ENCODE results near the gene ABHD16A. TPM values are rescaled to one million over a fixed set of nuclear protein-coding genes. Genes with fewer than 3 reads are reported as not detected.

ABHD16A gene
- total RNA-seq, 2 experiments from 2014 or later: 28.6 to 32.7 TPM

GRCh38 chr6:31700740-31701401, 2.3 kb downstream of the ABHD16A start:
- peaks cover 20% of the 10 kb centered on the region for H3K4me1 ChIP-seq (ENCODE audit: insufficient read depth, low read length, poor library complexity, severe bottlenecking)
- no TSS peak for BruUV-seq (replicated peaks)
- H3K79me2 ChIP-seq (ENCODE audit: insufficient read depth, low read depth, low read length): peaks cover 14% of the 10 kb centered on the region; the same call in 1 of the 2 replicates
- CTCF ChIA-PET (ENCODE audit: unreplicated experiment): no interaction called here
- H3K9me3 ChIP-seq (ENCODE audit: low read length): no peaks in the 10 kb centered on the region
- intact Hi-C loops (cut with micrococcal nuclease; ENCODE audit: unreplicated experiment): loop anchor here (10.0 kb wide), 1 partner anchor 254 kb away; the partner anchor contains the start of genes NELFE and SKIC2
- no peak overlapping the region for H2AFZ ChIP-seq (ENCODE audit: low read length)
- no peak overlapping the region for H3K4me3 ChIP-seq (ENCODE audit: low read depth, low read length, poor library complexity, severe bottlenecking)
- H3K4me2 ChIP-seq (ENCODE audit: low read length): peak overlapping the region; percentile 98
- no peak for DNase-seq (ENCODE audit: low spot score)
- H3K36me3 ChIP-seq (ENCODE audit: insufficient read depth, low read length): peaks cover 27% of the 10 kb centered on the region
- H3K27ac ChIP-seq (ENCODE audit: low read depth, low read length, poor library complexity, severe bottlenecking): no peak overlapping the region
- POLR2A ChIA-PET: interaction anchor here (1.2 kb wide), 1 partner anchor 86 kb away, joined by 3 read pairs; no protein-coding TSS in a partner anchor
- no peaks in the 10 kb centered on the region for H4K20me1 ChIP-seq (ENCODE audit: insufficient read depth, low read length)
- TF ChIP-seq EZH2phosphoT487 (IDR thresholded peaks at IDR 0.05; ENCODE audit: borderline replicate concordance, low read depth, low read length) (no peak), CTCF (conservative IDR thresholded peaks at IDR 0.05; ENCODE audit: low read length) (no peak)
- H3K9me2 ChIP-seq (ENCODE audit: insufficient read depth, low read length): no peaks in the 10 kb centered on the region

- peaks cover 11% of the 10 kb centered on the region; the same call in 1 of the 2 replicates for H3K79me2 ChIP-seq (ENCODE audit: insufficient read depth, low read depth, low read length)
- no peak overlapping the region for H3K4me2 ChIP-seq (ENCODE audit: low read length)
- no peak overlapping the region for H3K27ac ChIP-seq (ENCODE audit: low read depth, low read length, poor library complexity, severe bottlenecking)
- H3K9me3 ChIP-seq (ENCODE audit: low read length): no peaks in the 10 kb centered on the region
- peaks cover 15% of the 10 kb centered on the region for H3K4me1 ChIP-seq (ENCODE audit: insufficient read depth, low read length, poor library complexity, severe bottlenecking)
- no peak overlapping the region for H2AFZ ChIP-seq (ENCODE audit: low read length)
- H3K36me3 ChIP-seq (ENCODE audit: insufficient read depth, low read length): peaks cover 51% of the 10 kb centered on the region
- no TSS peak for BruUV-seq (replicated peaks)
- POLR2A ChIA-PET: no interaction called here
- no peaks in the 10 kb centered on the region for H4K20me1 ChIP-seq (ENCODE audit: insufficient read depth, low read length)
- no peak for TF ChIP-seq EZH2phosphoT487 (IDR thresholded peaks at IDR 0.05; ENCODE audit: borderline replicate concordance, low read depth, low read length)
- no peak for TF ChIP-seq CTCF (conservative IDR thresholded peaks at IDR 0.05; ENCODE audit: low read length)
- CTCF ChIA-PET (ENCODE audit: unreplicated experiment): no interaction called here
- H3K9me2 ChIP-seq (ENCODE audit: insufficient read depth, low read length): no peaks in the 10 kb centered on the region
- intact Hi-C loops (cut with micrococcal nuclease; ENCODE audit: unreplicated experiment): no loop called here
- no peak overlapping the region for H3K4me3 ChIP-seq (ENCODE audit: low read depth, low read length, poor library complexity, severe bottlenecking)
- DNase-seq (ENCODE audit: low spot score): no peak
These were observed 5.6 kb downstream of the ABHD16A start for GRCh38 chr6:31697555-31697954.

GRCh38 chr6:31693535-31693934, 9.6 kb downstream of the ABHD16A start:
- no peaks in the 10 kb centered on the region for H3K79me2 ChIP-seq (ENCODE audit: insufficient read depth, low read depth, low read length)
- no peaks in the 10 kb centered on the region for H3K9me2 ChIP-seq (ENCODE audit: insufficient read depth, low read length)
- DNase-seq (ENCODE audit: low spot score): no peak
- H2AFZ ChIP-seq (ENCODE audit: low read length): no peak overlapping the region
- no peaks in the 10 kb centered on the region for H3K9me3 ChIP-seq (ENCODE audit: low read length)
- no peak overlapping the region for H3K27ac ChIP-seq (ENCODE audit: low read depth, low read length, poor library complexity, severe bottlenecking)
- POLR2A ChIA-PET: interaction anchor here (0.6 kb wide), 1 partner anchor 21 kb away, joined by 3 read pairs; no protein-coding TSS in a partner anchor
- no TSS peak for BruUV-seq (replicated peaks)
- H3K4me1 ChIP-seq (ENCODE audit: insufficient read depth, low read length, poor library complexity, severe bottlenecking): peaks cover 12% of the 10 kb centered on the region
- intact Hi-C loops (cut with micrococcal nuclease; ENCODE audit: unreplicated experiment): no loop called here
- no peak for TF ChIP-seq EZH2phosphoT487 (IDR thresholded peaks at IDR 0.05; ENCODE audit: borderline replicate concordance, low read depth, low read length)
- no peak for TF ChIP-seq CTCF (conservative IDR thresholded peaks at IDR 0.05; ENCODE audit: low read length)
- CTCF ChIA-PET (ENCODE audit: unreplicated experiment): interaction anchor here (0.6 kb wide), 1 partner anchor 356 kb away, joined by 3 read pairs; no protein-coding TSS in a partner anchor
- peaks cover 71% of the 10 kb centered on the region for H3K36me3 ChIP-seq (ENCODE audit: insufficient read depth, low read length)
- H3K4me3 ChIP-seq (ENCODE audit: low read depth, low read length, poor library complexity, severe bottlenecking): no peak overlapping the region
- H3K4me2 ChIP-seq (ENCODE audit: low read length): no peak overlapping the region
- H4K20me1 ChIP-seq (ENCODE audit: insufficient read depth, low read length): no peaks in the 10 kb centered on the region

Data from OCI-LY7 (cell line).